ENCODE results near the gene DNAJC30.
"Not testable (repeated sequence)": the region's sequence is repeated elsewhere in the genome, so short reads cannot be mapped to it uniquely, and the experiment has no call there.

DNAJC30 gene

GRCh38 chr7:73683056-73683787, at the start of gene DNAJC30, which contains the start of gene BUD23:
Gene DNAJC30 (minus strand): TSS chr7:73683453. CDS start chr7:73683423, 30 bp downstream.
Gene BUD23 (plus strand): TSS chr7:73683597. CDS start chr7:73683626, 29 bp downstream.
- Histone ChIP-seq H3K27me3 (ENCODE audit: control insufficient read depth in 1 of 2, insufficient read depth in 2 of 2, low read length in 2 of 2) (no peaks in the 10 kb centered on the region), H3K9ac (ENCODE audit: low read length) (peak within 1 kb of the TSS; percentile 87), H3K27ac (ENCODE audit: low read depth, low read length) (peak within 1 kb of the TSS; percentile 89), H3K4me3 (ENCODE audit: low read depth in 1 of 2, low read length in 2 of 2) (peak within 1 kb of the TSS; percentile 81 to 97), H3K4me1 (ENCODE audit: insufficient read depth, low read length) (peaks cover 26% of the 10 kb centered on the region), H3K36me3 (ENCODE audit: insufficient read depth, low read length) (peaks cover 16% of the 10 kb centered on the region), H3K9me3 (ENCODE audit: low read length) (no peaks in the 10 kb centered on the region)

DNA sequence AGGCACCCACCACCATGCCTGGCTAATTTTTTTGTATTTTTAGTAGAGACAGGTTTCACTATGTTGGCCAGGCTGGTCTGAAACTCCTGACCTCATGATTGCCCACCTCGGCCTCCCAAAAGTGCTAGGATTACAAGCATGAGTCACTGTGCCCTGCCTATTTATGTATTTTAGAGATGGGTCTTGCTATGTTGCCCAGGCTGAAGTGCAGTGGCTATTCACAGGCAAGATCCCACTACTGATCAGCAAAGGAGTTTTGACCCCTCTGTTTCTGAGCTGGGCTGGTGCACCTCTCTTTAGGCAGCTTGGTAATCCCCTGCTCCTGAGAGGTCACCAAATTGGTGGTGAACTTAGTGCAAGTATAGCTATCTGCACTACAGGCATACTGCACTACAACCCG, 49.1 kb upstream of the DNAJC30 start:
- Histone ChIP-seq H3K36me3 (ENCODE audit: insufficient read depth, low read length) (peaks cover 15% of the 10 kb centered on the region), H3K9ac (ENCODE audit: low read length) (no peak overlapping the region), H3K4me1 (ENCODE audit: insufficient read depth, low read length) (peaks cover under 1% of the 10 kb centered on the region), H3K9me3 (ENCODE audit: low read length) (no peaks in the 10 kb centered on the region), H3K27me3 (ENCODE audit: control insufficient read depth in 1 of 2, insufficient read depth in 2 of 2, low read length in 2 of 2) (no peaks in the 10 kb centered on the region), H3K27ac (ENCODE audit: low read depth, low read length) (no peak overlapping the region), H3K4me3 (ENCODE audit: low read depth in 1 of 2, low read length in 2 of 2) (no peak overlapping the region)

- H3K27ac ChIP-seq (ENCODE audit: low read depth, low read length) = no peak overlapping the region
- no peaks in the 10 kb centered on the region for H3K36me3 ChIP-seq (ENCODE audit: insufficient read depth, low read length)
- no peak overlapping the region for H3K4me3 ChIP-seq (ENCODE audit: low read depth in 1 of 2, low read length in 2 of 2)
- no peaks in the 10 kb centered on the region for H3K9me3 ChIP-seq (ENCODE audit: low read length)
- no peaks in the 10 kb centered on the region for H3K4me1 ChIP-seq (ENCODE audit: insufficient read depth, low read length)
- H3K9ac ChIP-seq (ENCODE audit: low read length) = no peak overlapping the region
- no peaks in the 10 kb centered on the region for H3K27me3 ChIP-seq (ENCODE audit: control insufficient read depth in 1 of 2, insufficient read depth in 2 of 2, low read length in 2 of 2)
Observed at GRCh38 chr7:73730485-73730884, 47.2 kb upstream of the DNAJC30 start.

DNA sequence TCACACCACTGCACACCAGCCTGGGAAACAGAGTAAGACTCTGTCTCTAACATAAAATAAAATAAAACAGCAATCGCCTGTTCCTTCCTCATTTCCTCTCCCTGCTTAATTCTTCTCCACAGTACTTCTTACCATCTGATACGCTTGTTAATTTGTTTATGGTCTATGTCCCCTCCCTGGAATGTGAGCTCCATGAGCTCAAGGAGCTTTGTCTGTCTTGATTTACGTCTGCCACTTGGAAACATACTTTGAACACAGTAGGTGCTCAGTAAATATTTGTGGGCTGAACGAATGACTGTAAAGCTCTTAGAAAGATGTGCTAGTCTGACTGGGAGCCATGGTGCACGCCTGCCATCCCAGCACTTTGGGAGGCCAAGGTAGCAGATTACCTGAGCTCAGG, 45.3 kb upstream of the DNAJC30 start:
- Histone ChIP-seq H3K4me1 (ENCODE audit: insufficient read depth, low read length) (no peaks in the 10 kb centered on the region), H3K27ac (ENCODE audit: low read depth, low read length) (no peak overlapping the region), H3K36me3 (ENCODE audit: insufficient read depth, low read length) (no peaks in the 10 kb centered on the region), H3K9ac (ENCODE audit: low read length) (no peak overlapping the region), H3K4me3 (ENCODE audit: low read depth in 1 of 2, low read length in 2 of 2) (no peak overlapping the region), H3K27me3 (ENCODE audit: control insufficient read depth in 1 of 2, insufficient read depth in 2 of 2, low read length in 2 of 2) (no peaks in the 10 kb centered on the region), H3K9me3 (ENCODE audit: low read length) (no peaks in the 10 kb centered on the region)

DNA sequence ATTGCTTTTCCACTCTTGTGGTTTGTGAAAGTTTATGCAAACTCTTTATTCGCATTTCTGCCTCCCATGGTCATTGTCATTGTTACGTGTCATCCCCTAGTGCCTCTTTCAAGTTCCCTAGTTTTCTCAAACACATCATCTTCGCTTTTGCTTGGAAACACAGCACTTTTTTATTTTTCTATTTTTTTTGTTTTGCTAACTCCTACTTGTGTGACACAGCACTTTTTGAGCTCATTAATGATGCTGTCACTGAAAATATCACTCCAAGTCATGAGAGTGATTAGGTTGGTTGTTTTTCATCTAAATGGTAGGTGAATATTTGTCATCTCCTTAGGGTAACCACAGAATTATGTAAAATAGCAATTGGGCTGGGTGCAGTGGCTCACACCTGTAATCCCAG, 44.7 kb upstream of the DNAJC30 start:
- H3K9ac ChIP-seq (ENCODE audit: low read length) = no peak overlapping the region
- no peak overlapping the region for H3K27ac ChIP-seq (ENCODE audit: low read depth, low read length)
- no peaks in the 10 kb centered on the region for H3K4me1 ChIP-seq (ENCODE audit: insufficient read depth, low read length)
- no peaks in the 10 kb centered on the region for H3K9me3 ChIP-seq (ENCODE audit: low read length)
- no peaks in the 10 kb centered on the region for H3K27me3 ChIP-seq (ENCODE audit: control insufficient read depth in 1 of 2, insufficient read depth in 2 of 2, low read length in 2 of 2)
- H3K4me3 ChIP-seq (ENCODE audit: low read depth in 1 of 2, low read length in 2 of 2) = no peak overlapping the region
- H3K36me3 ChIP-seq (ENCODE audit: insufficient read depth, low read length) = no peaks in the 10 kb centered on the region

- no peak overlapping the region for H3K4me3 ChIP-seq (ENCODE audit: low read depth in 1 of 2, low read length in 2 of 2)
- no peaks in the 10 kb centered on the region for H3K27me3 ChIP-seq (ENCODE audit: control insufficient read depth in 1 of 2, insufficient read depth in 2 of 2, low read length in 2 of 2)
- H3K9me3 ChIP-seq (ENCODE audit: low read length) = no peaks in the 10 kb centered on the region
- H3K9ac ChIP-seq (ENCODE audit: low read length) = no peak overlapping the region
- H3K4me1 ChIP-seq (ENCODE audit: insufficient read depth, low read length) = peaks cover 6% of the 10 kb centered on the region
- no peaks in the 10 kb centered on the region for H3K36me3 ChIP-seq (ENCODE audit: insufficient read depth, low read length)
- H3K27ac ChIP-seq (ENCODE audit: low read depth, low read length) = no peak overlapping the region
Observed at GRCh38 chr7:73726083-73726466, 42.8 kb upstream of the DNAJC30 start.

- H3K27ac ChIP-seq (ENCODE audit: low read depth, low read length) = no peak overlapping the region
- H3K9me3 ChIP-seq (ENCODE audit: low read length) = no peaks in the 10 kb centered on the region
- H3K4me3 ChIP-seq (ENCODE audit: low read depth in 1 of 2, low read length in 2 of 2) = no peak overlapping the region
- no peak overlapping the region for H3K9ac ChIP-seq (ENCODE audit: low read length)
- H3K36me3 ChIP-seq (ENCODE audit: insufficient read depth, low read length) = no peaks in the 10 kb centered on the region
- H3K4me1 ChIP-seq (ENCODE audit: insufficient read depth, low read length) = peaks cover 11% of the 10 kb centered on the region
- H3K27me3 ChIP-seq (ENCODE audit: control insufficient read depth in 1 of 2, insufficient read depth in 2 of 2, low read length in 2 of 2) = no peaks in the 10 kb centered on the region
Observed at GRCh38 chr7:73723813-73724212, 40.6 kb upstream of the DNAJC30 start.

DNA sequence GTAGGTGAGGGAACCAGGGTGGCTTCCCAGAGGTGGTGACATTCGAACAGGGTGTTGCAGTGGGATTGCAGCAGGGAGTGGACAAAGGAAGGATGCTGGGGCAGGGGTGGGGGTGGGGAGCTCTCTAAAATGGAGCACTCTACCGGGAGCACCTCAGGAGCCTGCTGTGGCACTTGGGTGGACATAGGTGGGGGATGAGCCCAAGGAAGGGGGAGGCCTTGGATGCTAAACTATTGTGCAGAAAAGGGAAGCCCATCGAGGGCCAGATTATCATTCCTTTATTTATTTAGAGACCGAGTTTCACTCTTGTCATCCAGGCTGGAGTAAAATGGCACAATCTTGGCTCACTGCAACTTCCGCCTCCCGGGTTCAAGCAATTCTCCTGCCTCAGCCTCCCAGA, 39.5 kb upstream of the DNAJC30 start:
- Histone ChIP-seq H3K36me3 (ENCODE audit: insufficient read depth, low read length) (no peaks in the 10 kb centered on the region), H3K4me1 (ENCODE audit: insufficient read depth, low read length) (peaks cover 20% of the 10 kb centered on the region), H3K9me3 (ENCODE audit: low read length) (no peaks in the 10 kb centered on the region), H3K4me3 (ENCODE audit: low read depth in 1 of 2, low read length in 2 of 2) (no peak overlapping the region), H3K27me3 (ENCODE audit: control insufficient read depth in 1 of 2, insufficient read depth in 2 of 2, low read length in 2 of 2) (no peaks in the 10 kb centered on the region), H3K9ac (ENCODE audit: low read length) (no peak overlapping the region), H3K27ac (ENCODE audit: low read depth, low read length) (no peak overlapping the region)

DNA sequence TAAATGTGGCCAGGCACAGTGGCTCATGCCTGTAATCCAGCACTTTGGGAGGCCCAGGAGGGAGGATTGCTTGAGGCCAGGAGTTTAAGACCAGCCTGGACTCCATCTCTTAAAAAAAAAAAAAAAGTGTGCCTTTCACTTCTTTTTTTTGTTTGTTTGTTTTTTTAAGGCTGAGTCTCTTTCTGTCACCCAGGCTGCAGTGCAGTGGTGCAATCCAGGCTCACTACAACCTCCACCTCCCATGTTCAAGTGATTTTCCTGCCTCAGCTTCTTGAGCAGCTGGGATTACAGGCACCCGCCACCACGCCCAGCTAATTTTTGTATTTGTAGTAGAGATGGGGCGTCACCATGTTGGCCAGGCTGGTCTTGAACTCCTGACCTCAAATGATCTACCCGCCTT, 38.9 kb upstream of the DNAJC30 start:
- not testable (repeated sequence) for H3K9me3 ChIP-seq (ENCODE audit: low read length); H3K27me3 ChIP-seq (ENCODE audit: control insufficient read depth in 1 of 2, insufficient read depth in 2 of 2, low read length in 2 of 2); H3K36me3 ChIP-seq (ENCODE audit: insufficient read depth, low read length); H3K4me3 ChIP-seq (ENCODE audit: low read depth in 1 of 2, low read length in 2 of 2); H3K27ac ChIP-seq (ENCODE audit: low read depth, low read length); H3K9ac ChIP-seq (ENCODE audit: low read length)
- peaks cover 26% of the 10 kb centered on the region for H3K4me1 ChIP-seq (ENCODE audit: insufficient read depth, low read length)

DNA sequence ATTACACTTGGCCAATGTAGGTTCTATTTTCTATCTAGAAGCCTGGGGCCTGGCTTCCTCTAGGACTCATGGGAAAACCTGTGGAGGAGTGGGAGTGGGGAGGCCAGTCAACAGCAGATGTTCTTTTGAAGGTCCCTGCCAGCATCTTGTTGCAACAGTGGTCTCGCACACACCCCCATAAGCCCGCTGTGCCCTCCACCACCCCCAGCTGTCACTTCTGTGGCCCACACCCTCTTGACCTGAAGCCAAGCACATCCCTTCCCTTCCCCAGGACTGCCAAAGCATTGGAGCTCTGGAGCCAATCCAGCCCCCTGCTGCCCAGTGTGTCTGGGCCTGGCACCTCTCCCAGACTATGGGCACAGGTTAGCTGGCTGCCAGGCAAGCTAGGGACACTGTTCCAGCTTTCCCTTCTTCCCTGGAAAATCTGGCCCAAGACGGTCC, 38.1 kb upstream of the DNAJC30 start:
- peaks cover 32% of the 10 kb centered on the region for H3K4me1 ChIP-seq (ENCODE audit: insufficient read depth, low read length)
- no peaks in the 10 kb centered on the region for H3K9me3 ChIP-seq (ENCODE audit: low read length)
- no peaks in the 10 kb centered on the region for H3K36me3 ChIP-seq (ENCODE audit: insufficient read depth, low read length)
- no peak overlapping the region for H3K27ac ChIP-seq (ENCODE audit: low read depth, low read length)
- H3K27me3 ChIP-seq (ENCODE audit: control insufficient read depth in 1 of 2, insufficient read depth in 2 of 2, low read length in 2 of 2) = no peaks in the 10 kb centered on the region
- no peak overlapping the region for H3K4me3 ChIP-seq (ENCODE audit: low read depth in 1 of 2, low read length in 2 of 2)
- no peak overlapping the region for H3K9ac ChIP-seq (ENCODE audit: low read length)

DNA sequence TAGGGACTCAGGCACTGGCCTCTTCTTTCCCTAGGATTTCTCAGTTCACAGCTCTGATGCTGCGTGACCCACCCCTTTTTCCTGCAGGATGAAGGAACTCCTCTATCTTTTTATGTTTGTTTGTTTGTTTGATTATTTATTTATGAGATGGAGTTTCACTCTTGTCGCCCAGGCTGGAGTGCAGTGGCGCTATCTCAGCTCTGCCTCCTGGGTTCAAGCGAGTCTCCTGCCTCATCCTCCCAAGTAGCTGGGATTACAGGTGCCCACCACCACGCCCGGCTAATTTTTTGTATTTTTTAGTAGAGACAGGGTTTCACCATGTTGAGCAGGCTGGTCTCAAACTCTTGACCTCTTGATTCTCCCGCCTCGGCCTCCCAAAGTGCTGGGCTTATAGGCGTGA, 37.2 kb upstream of the DNAJC30 start:
- not testable (repeated sequence) for H3K27ac ChIP-seq (ENCODE audit: low read depth, low read length); H3K9ac ChIP-seq (ENCODE audit: low read length); H3K4me3 ChIP-seq (ENCODE audit: low read depth in 1 of 2, low read length in 2 of 2); H3K27me3 ChIP-seq (ENCODE audit: control insufficient read depth in 1 of 2, insufficient read depth in 2 of 2, low read length in 2 of 2); H3K36me3 ChIP-seq (ENCODE audit: insufficient read depth, low read length); H3K9me3 ChIP-seq (ENCODE audit: low read length)
- peaks cover 41% of the 10 kb centered on the region for H3K4me1 ChIP-seq (ENCODE audit: insufficient read depth, low read length)

- Histone ChIP-seq H3K27me3 (ENCODE audit: control insufficient read depth in 1 of 2, insufficient read depth in 2 of 2, low read length in 2 of 2) (no peaks in the 10 kb centered on the region), H3K4me3 (ENCODE audit: low read depth in 1 of 2, low read length in 2 of 2) (no peak overlapping the region), H3K36me3 (ENCODE audit: insufficient read depth, low read length) (no peaks in the 10 kb centered on the region), H3K27ac (ENCODE audit: low read depth, low read length) (no peak overlapping the region), H3K9me3 (ENCODE audit: low read length) (no peaks in the 10 kb centered on the region), H3K4me1 (ENCODE audit: insufficient read depth, low read length) (peaks cover 45% of the 10 kb centered on the region), H3K9ac (ENCODE audit: low read length) (no peak overlapping the region)
Observed at GRCh38 chr7:73719806-73720169, 36.5 kb upstream of the DNAJC30 start.
